Stomach (tissue), 9 donors: Measurements from ENCODE around the gene MTCL1. TPM values are rescaled to one million over a fixed set of nuclear protein-coding genes. Genes with fewer than 3 reads are reported as not detected.

Experiments
- DNase-seq, 2 donors: peaks; one replicate each; pipeline versions ENCODE4 v3.0.0 to v3.0.0-alpha.2; 2013 to 2019
- H3K27ac ChIP-seq, 5 donors: fragments of 200-600 bp in 4 of 5; sonication (generic) in 4 of 5; one replicate each; pipeline ENCODE4 v1.5.1; 2013 to 2019; ENCODE audit warnings: mild to moderate bottlenecking in 1 of 5, moderate library complexity in 1 of 5
- H3K27me3 ChIP-seq, 3 donors: fragments of 200-600 bp; sonication (generic); one replicate each; pipeline ENCODE4 v1.5.1; 2017 to 2019; ENCODE audit warnings: mixed run types in 1 of 3
- H3K36me3 ChIP-seq, 4 donors: fragments of 200-600 bp; sonication (generic); 1 replicate in 3 of 4; 2 replicates in 1 of 4; pipeline ENCODE4 v1.5.1; 2016 to 2019
- H3K4me1 ChIP-seq, 4 donors: fragments of 200-600 bp; sonication (generic); one replicate each; pipeline ENCODE4 v1.5.1; 2016 to 2019
- H3K4me3 ChIP-seq, 4 donors: fragments of 200-600 bp; sonication (generic) in 3 of 4; one replicate each; pipeline ENCODE4 v1.5.1; 2016 to 2019; ENCODE audit warnings: mild to moderate bottlenecking in 1 of 4
- H3K9me3 ChIP-seq, 4 donors: fragments of 200-600 bp; sonication (generic); one replicate each; pipeline ENCODE4 v1.5.1; 2016 to 2019
- EP300 ChIP-seq: sonication (generic); formaldehyde crosslinking; IDR thresholded peaks from one replicate; pipeline ENCODE4 v1.6.1; 2017; ENCODE audit warnings: antibody characterized with exemption
- POLR2A ChIP-seq, 4 donors: fragments of 450-650 bp; IDR thresholded peaks; one replicate each; pipeline ENCODE4 v1.6.1; 2016; ENCODE audit warnings: antibody characterized with exemption in 4 of 4, control low read depth in 2 of 4, mild to moderate bottlenecking in 1 of 4, moderate library complexity in 1 of 4
- POLR2AphosphoS5 ChIP-seq, 3 donors: sonication (generic); formaldehyde crosslinking; IDR thresholded peaks; one replicate each; pipeline ENCODE4 v1.6.1; 2016; ENCODE audit warnings: antibody characterized with exemption in 3 of 3
- WGBS, 5 donors: extraction: QIAGEN DNeasy Blood & Tissue Kit in 3 of 5; methylation state at CpG; one replicate each; pipeline versions ENCODE4 v1.1.5 to v1.1.7; 2013 to 2018; 5-methylcytosine and 5-hydroxymethylcytosine counted together
- intact Hi-C: fragments of 100-400 bp; cut with DNase I; formaldehyde crosslinking; loops from one replicate; pipeline ENCODE4 v1.15.1; 2023; ENCODE audit warnings: low total_unique reads
- polyA plus RNA-seq, 3 donors: library from polyadenylated mRNA; stranded (reverse); fragments of 200-250 nt; gene quantifications; one replicate each; pipeline ENCODE4 v1.2.3, GENCODE V29; 2013
- total RNA-seq, 5 donors: library from RNA; depleted of rRNA; stranded (reverse); fragments of >200 nt; gene quantifications; one replicate each; pipeline versions ENCODE4 v1.1.0 to v1.2.3, GENCODE V29; 2014 to 2016
- TF ChIP-seq, protein P1 (sequence below), 7 experiments: fragments of 450-650 bp in 4 of 7; fragments of 200-600 bp in 3 of 7; sonication (generic) in 3 of 7; IDR thresholded peaks; one replicate each; pipeline ENCODE4 v1.5.1; 2016 to 2019; ENCODE audit warnings: antibody characterized with exemption in 7 of 7, control low read depth in 2 of 7, mild to moderate bottlenecking in 1 of 7
- donor health status: healthy with polysubstance abuse.
- donor health status: Bipolar disorder and iron deficiency.
- donor health status: healthy.

Gene MTCL1
- total and polyA plus RNA-seq, 8 donors = 2.3 to 225 (median 20.5) TPM

DNA sequence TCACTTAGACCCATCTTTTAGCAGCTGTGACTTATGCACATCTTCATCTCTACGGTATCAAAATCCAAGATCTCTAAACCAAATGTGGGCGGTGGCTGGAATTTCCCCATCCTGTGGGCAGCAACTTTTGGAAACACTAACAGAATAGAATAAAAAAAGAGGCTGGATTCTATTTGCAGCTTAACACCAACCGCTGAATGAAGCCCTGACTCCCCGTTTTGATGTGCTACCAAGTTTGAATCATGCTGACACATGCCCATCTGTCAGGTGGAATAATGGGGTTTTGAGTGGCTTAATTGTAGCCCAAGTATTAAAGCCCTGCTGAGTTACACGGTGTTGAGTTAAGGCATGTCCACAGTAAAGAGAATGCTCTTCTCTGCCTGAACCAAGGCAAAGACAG, 165.2 kb downstream of the MTCL1 start:
- Histone ChIP-seq H3K27me3 (no peaks in the 10 kb centered on the region), H3K4me1 (no peaks in the 10 kb centered on the region), H3K36me3 (no peaks in the 10 kb centered on the region), H3K4me3 (no peak overlapping the region), H3K27ac (no peak overlapping the region), H3K9me3 (no peaks in the 10 kb centered on the region)
- TF ChIP-seq, protein P1, sequence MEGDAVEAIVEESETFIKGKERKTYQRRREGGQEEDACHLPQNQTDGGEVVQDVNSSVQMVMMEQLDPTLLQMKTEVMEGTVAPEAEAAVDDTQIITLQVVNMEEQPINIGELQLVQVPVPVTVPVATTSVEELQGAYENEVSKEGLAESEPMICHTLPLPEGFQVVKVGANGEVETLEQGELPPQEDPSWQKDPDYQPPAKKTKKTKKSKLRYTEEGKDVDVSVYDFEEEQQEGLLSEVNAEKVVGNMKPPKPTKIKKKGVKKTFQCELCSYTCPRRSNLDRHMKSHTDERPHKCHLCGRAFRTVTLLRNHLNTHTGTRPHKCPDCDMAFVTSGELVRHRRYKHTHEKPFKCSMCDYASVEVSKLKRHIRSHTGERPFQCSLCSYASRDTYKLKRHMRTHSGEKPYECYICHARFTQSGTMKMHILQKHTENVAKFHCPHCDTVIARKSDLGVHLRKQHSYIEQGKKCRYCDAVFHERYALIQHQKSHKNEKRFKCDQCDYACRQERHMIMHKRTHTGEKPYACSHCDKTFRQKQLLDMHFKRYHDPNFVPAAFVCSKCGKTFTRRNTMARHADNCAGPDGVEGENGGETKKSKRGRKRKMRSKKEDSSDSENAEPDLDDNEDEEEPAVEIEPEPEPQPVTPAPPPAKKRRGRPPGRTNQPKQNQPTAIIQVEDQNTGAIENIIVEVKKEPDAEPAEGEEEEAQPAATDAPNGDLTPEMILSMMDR (IDR thresholded peaks at IDR 0.05) = no peak
- TF ChIP-seq POLR2A (IDR thresholded peaks at IDR 0.05) = no peak
- no peak for TF ChIP-seq EP300
- no peak for TF ChIP-seq POLR2AphosphoS5 (IDR thresholded peaks at IDR 0.05)
- 82 to 94% (median 87%) methylated on average over 5 of the region's 5 CpGs for WGBS, 5 donors
- intact Hi-C loops = no loop called here
- DNase-seq = no peak

DNA sequence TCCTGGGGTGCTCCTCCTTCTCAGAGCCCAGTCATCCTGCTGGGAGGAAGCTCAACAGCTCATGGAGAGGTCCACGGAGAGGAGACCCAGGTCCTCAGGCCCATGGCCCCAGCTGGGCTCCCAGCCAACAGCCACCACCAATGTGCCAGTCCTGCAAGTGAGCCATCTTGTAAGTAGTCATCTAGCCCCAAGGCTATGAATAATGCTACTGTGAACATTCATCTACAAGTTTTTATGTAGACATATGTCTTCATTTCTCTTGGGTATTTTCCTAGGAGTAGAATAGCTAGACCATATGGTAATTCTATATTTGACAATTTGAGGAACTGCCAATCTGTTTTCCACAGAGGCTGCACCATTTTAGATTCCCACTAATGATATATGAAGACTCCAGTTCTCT, 166.1 kb downstream of the MTCL1 start:
- DNase-seq = no peak
- Histone ChIP-seq H3K36me3 (no peaks in the 10 kb centered on the region), H3K9me3 (no peaks in the 10 kb centered on the region), H3K4me1 (no peaks in the 10 kb centered on the region), H3K27ac (no peak overlapping the region), H3K27me3 (no peaks in the 10 kb centered on the region), H3K4me3 (no peak overlapping the region)
- intact Hi-C loops = no loop called here
- 43 to 85% (median 73%) methylated on average over 1 of the region's 1 CpG for whole genome bisulfite sequencing, 5 donors
- TF ChIP-seq POLR2A (IDR thresholded peaks at IDR 0.05) = no peak
- TF ChIP-seq, protein P1 (IDR thresholded peaks at IDR 0.05) = no peak
- no peak for TF ChIP-seq EP300
- TF ChIP-seq POLR2AphosphoS5 (IDR thresholded peaks at IDR 0.05) = no peak

- Histone ChIP-seq H3K9me3 (no peaks in the 10 kb centered on the region), H3K27ac (no peak overlapping the region), H3K4me3 (no peak overlapping the region), H3K27me3 (no peaks in the 10 kb centered on the region), H3K36me3 (no peaks in the 10 kb centered on the region), H3K4me1 (no peaks in the 10 kb centered on the region)
- no peak for DNase-seq
- 78 to 86% (median 80%) methylated on average over 7 of the region's 7 CpGs for WGBS, 5 donors
- intact Hi-C loops = no loop called here
- TF ChIP-seq POLR2AphosphoS5 (IDR thresholded peaks at IDR 0.05) (no peak), EP300 (no peak), POLR2A (IDR thresholded peaks at IDR 0.05) (no peak)
- TF ChIP-seq, protein P1 (IDR thresholded peaks at IDR 0.05) = no peak
These were observed 169.5 kb downstream of the MTCL1 start for GRCh38 chr18:8874872-8875271.

DNA sequence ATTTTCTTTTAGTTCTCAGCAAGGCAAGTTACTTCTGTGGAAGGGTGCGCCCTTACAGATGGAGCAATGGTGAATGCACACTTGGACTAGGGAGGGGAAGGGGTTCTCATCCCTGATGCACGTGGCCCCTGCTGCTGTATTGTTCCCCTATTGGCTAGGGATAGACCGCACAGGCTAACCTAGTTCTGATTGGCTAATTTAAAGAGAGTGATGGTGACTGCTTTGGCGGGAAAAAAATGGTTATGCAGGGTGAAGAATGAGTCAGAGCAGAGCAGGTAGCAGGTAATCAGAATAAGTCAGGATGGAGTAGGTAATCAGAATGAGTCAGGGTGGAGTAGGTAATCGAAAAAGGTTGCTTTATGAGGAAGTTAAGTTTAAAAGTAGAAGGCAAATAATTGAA, 171.5 kb downstream of the MTCL1 start:
- no peak overlapping the region for H3K4me3 ChIP-seq
- H3K27ac ChIP-seq = no peak overlapping the region
- no peaks in the 10 kb centered on the region for H3K36me3 ChIP-seq
- intact Hi-C loops = no loop called here
- peaks cover 0 to 7% (median 6%) of the 10 kb centered on the region in 4 donors for H3K9me3 ChIP-seq
- no peaks in the 10 kb centered on the region for H3K4me1 ChIP-seq
- no peaks in the 10 kb centered on the region for H3K27me3 ChIP-seq
- 68 to 81% (median 78%) methylated on average over 5 of the region's 5 CpGs for WGBS, 5 donors
- DNase-seq = peak in 1 of 2 donors; percentile 23
- TF ChIP-seq POLR2A (IDR thresholded peaks at IDR 0.05) = no peak
- no peak for TF ChIP-seq EP300
- TF ChIP-seq, protein P1 (IDR thresholded peaks at IDR 0.05) = no peak
- no peak for TF ChIP-seq POLR2AphosphoS5 (IDR thresholded peaks at IDR 0.05)
